Bronchial epithelial cell (primary cell): ENCODE results near the gene RPA1. TPM values are rescaled to one million over a fixed set of nuclear protein-coding genes. Genes with fewer than 3 reads are reported as not detected.
"Not testable (repeated sequence)": the region's sequence is repeated elsewhere in the genome, so short reads cannot be mapped to it uniquely, and the experiment has no call there.

Source experiments
- DNase-seq: peaks from one replicate; pipeline ENCODE4 v3.0.0-alpha.2; 2010; ENCODE audit warnings: low read depth
- FAIRE-seq: peaks from 2 replicates; lab custom pipeline; 2011; peaks lifted over from hg19 to GRCh38; lab: Jason Lieb, UNC
- H3K27me3 ChIP-seq: 2 replicates; pipeline ENCODE4 v1.5.1; 2011; ENCODE audit warnings: low read length; ENCODE audit not compliant: control insufficient read depth, insufficient read depth
- H3K36me3 ChIP-seq: 2 replicates; pipeline ENCODE4 v1.5.1; 2011; ENCODE audit warnings: low read length; ENCODE audit not compliant: control insufficient read depth, insufficient read depth
- H3K4me3 ChIP-seq: 2 replicates; pipeline ENCODE4 v1.5.1; 2011; ENCODE audit warnings: mild to moderate bottlenecking, low read depth, low read length, control low read depth
- total RNA-seq: library from RNA; depleted of rRNA; stranded (reverse); fragments of >200 nt; gene quantifications from 2 replicates; pipeline ENCODE4 v1.2.1, GENCODE V29; 2014
- TF ChIP-seq, protein P1 (sequence below): IDR thresholded peaks from 2 replicates; pipeline ENCODE4 v1.5.1; 2011; ENCODE audit warnings: mild to moderate bottlenecking, moderate library complexity, low read length, control low read depth, inconsistent platforms; ENCODE audit not compliant: insufficient read depth, severe bottlenecking

The RPA1 gene
- total RNA-seq, 1 donor from 2014 or later = 33.2 TPM

DNA sequence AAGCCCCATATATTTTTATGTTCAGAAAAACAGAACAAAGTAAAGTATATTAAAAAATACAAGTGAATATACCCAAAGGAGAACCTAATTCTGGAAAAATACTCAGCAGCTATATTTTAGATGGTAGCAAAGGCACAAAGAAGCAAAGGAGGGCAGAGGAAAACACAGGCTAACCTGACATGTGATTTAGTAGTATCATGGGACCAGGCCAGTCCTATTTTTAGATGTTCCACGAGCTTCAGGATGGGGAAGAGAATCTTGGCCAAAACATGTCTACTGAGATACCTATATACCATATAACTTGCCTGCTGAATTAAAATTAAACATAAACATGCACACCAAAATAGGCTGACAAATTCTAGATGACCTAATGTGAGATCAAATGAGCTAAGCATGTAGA lies 33.0 kb upstream of the RPA1 start:
- DNase-seq = no peak
- Histone ChIP-seq H3K27me3 (no peaks in the 10 kb centered on the region), H3K4me3 (no peak overlapping the region), H3K36me3 (peaks cover 2% of the 10 kb centered on the region)
- no peak for FAIRE-seq
- TF ChIP-seq, protein P1, sequence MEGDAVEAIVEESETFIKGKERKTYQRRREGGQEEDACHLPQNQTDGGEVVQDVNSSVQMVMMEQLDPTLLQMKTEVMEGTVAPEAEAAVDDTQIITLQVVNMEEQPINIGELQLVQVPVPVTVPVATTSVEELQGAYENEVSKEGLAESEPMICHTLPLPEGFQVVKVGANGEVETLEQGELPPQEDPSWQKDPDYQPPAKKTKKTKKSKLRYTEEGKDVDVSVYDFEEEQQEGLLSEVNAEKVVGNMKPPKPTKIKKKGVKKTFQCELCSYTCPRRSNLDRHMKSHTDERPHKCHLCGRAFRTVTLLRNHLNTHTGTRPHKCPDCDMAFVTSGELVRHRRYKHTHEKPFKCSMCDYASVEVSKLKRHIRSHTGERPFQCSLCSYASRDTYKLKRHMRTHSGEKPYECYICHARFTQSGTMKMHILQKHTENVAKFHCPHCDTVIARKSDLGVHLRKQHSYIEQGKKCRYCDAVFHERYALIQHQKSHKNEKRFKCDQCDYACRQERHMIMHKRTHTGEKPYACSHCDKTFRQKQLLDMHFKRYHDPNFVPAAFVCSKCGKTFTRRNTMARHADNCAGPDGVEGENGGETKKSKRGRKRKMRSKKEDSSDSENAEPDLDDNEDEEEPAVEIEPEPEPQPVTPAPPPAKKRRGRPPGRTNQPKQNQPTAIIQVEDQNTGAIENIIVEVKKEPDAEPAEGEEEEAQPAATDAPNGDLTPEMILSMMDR = no peak

DNA sequence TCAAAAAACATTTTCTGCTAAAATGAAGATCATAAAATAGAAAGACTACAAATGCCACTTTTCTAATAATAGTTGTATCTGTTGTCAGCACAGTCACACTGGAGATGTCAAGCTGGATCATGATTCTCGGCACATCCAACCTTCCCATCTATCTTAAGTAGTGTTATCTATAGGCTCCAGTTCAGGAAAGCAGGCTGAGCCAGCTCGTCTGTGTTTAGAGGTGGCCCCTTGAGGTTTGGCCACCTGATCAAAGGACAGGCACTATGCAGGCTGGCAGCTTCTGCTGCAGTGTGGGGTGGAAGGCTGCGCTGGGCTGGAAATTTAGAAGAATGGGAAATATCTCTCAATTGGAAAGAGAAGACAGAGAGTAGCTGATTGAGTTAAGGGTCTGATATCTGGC lies 32.5 kb upstream of the RPA1 start:
- FAIRE-seq (no peak), DNase-seq (no peak)
- Histone ChIP-seq H3K36me3 (peaks cover 2% of the 10 kb centered on the region), H3K4me3 (no peak overlapping the region), H3K27me3 (no peaks in the 10 kb centered on the region)
- TF ChIP-seq, protein P1 = no peak

DNA sequence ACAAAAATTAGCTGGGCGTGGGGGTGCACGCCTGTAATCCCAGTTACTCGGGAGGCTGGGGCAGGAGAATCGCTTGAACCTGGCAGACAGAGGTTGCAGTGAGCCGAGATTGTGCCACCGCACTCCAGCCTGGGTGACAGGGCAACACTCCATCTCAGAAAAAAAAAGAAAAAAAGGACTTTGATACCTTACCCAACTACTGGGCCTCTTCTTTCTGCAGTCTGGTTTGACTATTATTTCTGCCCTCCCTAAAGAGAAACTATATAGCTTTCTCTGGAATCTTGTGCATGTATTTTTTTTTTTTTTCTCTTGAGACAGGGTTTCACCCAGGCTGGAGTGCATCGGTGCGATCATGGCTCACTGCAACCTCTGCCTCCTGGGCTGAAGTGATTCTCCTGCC lies 32.0 kb upstream of the RPA1 start:
- not testable (repeated sequence) for H3K4me3 ChIP-seq, H3K36me3 ChIP-seq, H3K27me3 ChIP-seq, DNase-seq, FAIRE-seq

DNA sequence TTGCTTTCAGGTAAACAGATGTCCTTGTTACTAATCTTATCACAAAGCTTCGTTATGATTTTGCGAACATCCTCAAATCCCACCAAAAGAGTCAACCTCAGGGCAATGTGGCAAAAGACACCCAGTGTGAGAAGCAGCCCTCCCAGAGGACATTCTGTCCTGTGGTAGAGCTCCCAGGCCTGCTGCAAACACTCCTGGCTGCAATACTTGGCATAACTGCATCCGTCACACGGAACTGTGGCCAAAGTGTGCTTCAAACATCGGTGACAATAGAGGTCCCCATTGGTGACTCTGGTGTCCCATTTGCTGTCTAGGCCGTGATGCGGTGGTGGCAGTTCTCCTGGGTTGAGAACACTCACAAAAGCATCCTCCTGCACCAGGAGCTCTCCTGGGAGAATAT lies 29.6 kb upstream of the RPA1 start:
- H3K27me3 ChIP-seq = no peaks in the 10 kb centered on the region
- FAIRE-seq = no peak
- TF ChIP-seq, protein P1 = no peak
- H3K36me3 ChIP-seq = peaks cover 4% of the 10 kb centered on the region
- no peak overlapping the region for H3K4me3 ChIP-seq
- DNase-seq = no peak

GRCh38 chr17:1800712-1801111 lies 29.1 kb upstream of the RPA1 start:
- Histone ChIP-seq H3K27me3 (no peaks in the 10 kb centered on the region), H3K4me3 (no peak overlapping the region), H3K36me3 (peaks cover 4% of the 10 kb centered on the region)
- no peak for DNase-seq
- FAIRE-seq = no peak
- TF ChIP-seq, protein P1 = no peak

GRCh38 chr17:1802429-1802828 lies 27.4 kb upstream of the RPA1 start:
- TF ChIP-seq, protein P1 = no peak
- FAIRE-seq (no peak), DNase-seq (no peak)
- Histone ChIP-seq H3K36me3 (peaks cover 4% of the 10 kb centered on the region), H3K27me3 (no peaks in the 10 kb centered on the region), H3K4me3 (no peak overlapping the region)
